Panc1 (cell line): ENCODE results near the gene SSR4. TPM values are rescaled to one million over a fixed set of nuclear protein-coding genes. Genes with fewer than 3 reads are reported as not detected.

Experiments
- ATAC-seq: fragments of 200-7000 bp; cut with Tn5 transposase; 2 replicates; pipeline ENCODE4 v1.9.1; 2020; ENCODE audit warnings: mild to moderate bottlenecking, moderate library complexity
- BruUV-seq: library from RNA; stranded (reverse); fragments of 400-500 nt; replicated peaks from 2 replicates; lab custom pipeline; 2021; lab: Mats Ljungman, UMichigan
- CTCF ChIA-PET: fragments of 300-600 bp; sonication (Branson Sonifier 250); formaldehyde crosslinking; loops from one replicate; lab custom pipeline; 2022; ENCODE audit warnings: antibody characterized with exemption; lab: Charles Lee
- POLR2A ChIA-PET: fragments of 300-600 bp; sonication (Branson Sonifier 250); formaldehyde crosslinking; loops from one replicate; lab custom pipeline; 2022; ENCODE audit warnings: antibody characterized with exemption; lab: Charles Lee
- DNase-seq: peaks from one replicate; pipeline ENCODE4 v3.0.0-alpha.2; 2010; ENCODE audit warnings: low read depth, low spot score
- H3K27ac ChIP-seq: 2 replicates; pipeline ENCODE4 v1.5.1; 2011; ENCODE audit warnings: mild to moderate bottlenecking, low read length, inconsistent platforms
- H3K27me3 ChIP-seq: fragments of 200-500 bp; sonication (Bioruptor generic); 2 replicates; pipeline ENCODE4 v1.6.0; 2014; ENCODE audit warnings: low read length, inconsistent platforms; ENCODE audit not compliant: control insufficient read depth, insufficient read depth
- H3K36me3 ChIP-seq: fragments of 200-500 bp; sonication (Bioruptor generic); 2 replicates; pipeline ENCODE4 v1.5.1; 2014; ENCODE audit warnings: inconsistent platforms, mild to moderate bottlenecking, low read length, moderate library complexity; ENCODE audit not compliant: control insufficient read depth, insufficient read depth
- H3K4me1 ChIP-seq: 2 replicates; pipeline ENCODE4 v1.5.1; 2011; ENCODE audit warnings: inconsistent platforms, mild to moderate bottlenecking, low read length, moderate library complexity; ENCODE audit not compliant: control insufficient read depth, insufficient read depth
- H3K4me3 ChIP-seq, 2 experiments: 2 replicates each; pipeline ENCODE4 v1.5.1; 2011 to 2012; ENCODE audit warnings: low read depth in 2 of 2, low read length in 2 of 2, mild to moderate bottlenecking in 2 of 2, inconsistent platforms in 1 of 2, moderate library complexity in 1 of 2
- H3K9me3 ChIP-seq: fragments of 200-500 bp; sonication (Bioruptor generic); 2 replicates; pipeline ENCODE4 v1.5.1; 2014; ENCODE audit warnings: low read depth, mild to moderate bottlenecking, inconsistent platforms, low read length, moderate library complexity; ENCODE audit not compliant: control insufficient read depth, insufficient read depth
- POLR2AphosphoS5 ChIP-seq: IDR thresholded peaks from 2 replicates; pipeline ENCODE4 v1.6.1; 2012; ENCODE audit warnings: mild to moderate bottlenecking, low read depth, low read length, moderate library complexity
- SIN3A ChIP-seq: IDR thresholded peaks from 2 replicates; pipeline ENCODE4 v1.6.1; 2012; ENCODE audit warnings: low read depth, mild to moderate bottlenecking, low read length, moderate library complexity, borderline replicate concordance; ENCODE audit not compliant: insufficient read depth
- TCF7L2 ChIP-seq: IDR thresholded peaks from 2 replicates; pipeline ENCODE4 v1.6.1; 2011; ENCODE audit warnings: mild to moderate bottlenecking, low read depth, low read length, inconsistent platforms
- in situ Hi-C: cut with HindIII; loops from 2 replicates; pipeline ENCODE4 v1.10.0; 2016; ENCODE audit warnings: low sequenced_read_pairs, low pct_unique_long_range_greater_than_20kb
- intact Hi-C: fragments of 100-400 bp; cut with micrococcal nuclease; formaldehyde crosslinking; loops from one replicate; pipeline ENCODE4 v1.10.0; 2022; ENCODE audit not compliant: unreplicated experiment
- total RNA-seq: library from RNA; stranded (reverse); gene quantifications from one replicate; pipeline ENCODE4 v1.2.1, GENCODE V29; 2021; ENCODE audit not compliant: unreplicated experiment
- TF ChIP-seq, protein P1 (sequence below), 2 experiments: IDR thresholded peaks; 2 replicates each; pipeline ENCODE4 v1.6.1; 2011 to 2012; ENCODE audit warnings: low read depth in 2 of 2, control low read depth in 1 of 2, low read length in 1 of 2, mild to moderate bottlenecking in 1 of 2, moderate library complexity in 1 of 2; ENCODE audit not compliant: insufficient read depth in 1 of 2
- TF ChIP-seq, protein P2 (sequence below): fragments of 450-650 bp; IDR thresholded peaks from 2 replicates; pipeline ENCODE4 v1.5.1; 2017; ENCODE audit warnings: mild to moderate bottlenecking

The SSR4 gene
- total RNA-seq, 1 experiment from 2014 or later = 504 TPM

DNA sequence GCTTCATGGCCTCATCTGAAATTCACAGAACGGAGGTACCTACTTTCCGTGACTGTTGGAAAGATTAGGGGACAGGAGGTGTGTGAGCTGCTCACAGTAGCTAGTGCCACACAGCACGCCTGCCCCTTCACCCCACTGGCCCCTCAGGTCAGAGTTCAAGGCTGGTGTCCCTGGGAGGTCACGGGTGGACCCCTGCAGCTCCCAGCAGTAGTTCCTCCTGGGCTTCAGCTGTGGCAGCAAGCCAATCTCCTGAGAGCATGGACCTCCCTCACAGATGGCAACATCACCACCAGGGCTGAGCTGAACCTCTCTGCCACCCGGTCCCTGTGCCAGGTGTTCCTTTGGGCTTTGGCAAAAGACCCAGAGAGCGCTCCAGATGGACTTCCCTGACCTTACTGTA, 2.1 kb upstream of the SSR4 start:
- no peaks in the 10 kb centered on the region for H3K27me3 ChIP-seq
- in situ Hi-C loops = no loop called here
- intact Hi-C loops = no loop called here
- ChIA-PET CTCF (interaction anchor here (0.6 kb wide), 1 partner anchor 208 kb away, joined by 5 read pairs; no protein-coding TSS in a partner anchor), POLR2A (no interaction called here)
- DNase-seq = no peak
- peaks cover 3% of the 10 kb centered on the region for H3K36me3 ChIP-seq
- no peak for TF ChIP-seq TCF7L2
- TF ChIP-seq, protein P1, sequence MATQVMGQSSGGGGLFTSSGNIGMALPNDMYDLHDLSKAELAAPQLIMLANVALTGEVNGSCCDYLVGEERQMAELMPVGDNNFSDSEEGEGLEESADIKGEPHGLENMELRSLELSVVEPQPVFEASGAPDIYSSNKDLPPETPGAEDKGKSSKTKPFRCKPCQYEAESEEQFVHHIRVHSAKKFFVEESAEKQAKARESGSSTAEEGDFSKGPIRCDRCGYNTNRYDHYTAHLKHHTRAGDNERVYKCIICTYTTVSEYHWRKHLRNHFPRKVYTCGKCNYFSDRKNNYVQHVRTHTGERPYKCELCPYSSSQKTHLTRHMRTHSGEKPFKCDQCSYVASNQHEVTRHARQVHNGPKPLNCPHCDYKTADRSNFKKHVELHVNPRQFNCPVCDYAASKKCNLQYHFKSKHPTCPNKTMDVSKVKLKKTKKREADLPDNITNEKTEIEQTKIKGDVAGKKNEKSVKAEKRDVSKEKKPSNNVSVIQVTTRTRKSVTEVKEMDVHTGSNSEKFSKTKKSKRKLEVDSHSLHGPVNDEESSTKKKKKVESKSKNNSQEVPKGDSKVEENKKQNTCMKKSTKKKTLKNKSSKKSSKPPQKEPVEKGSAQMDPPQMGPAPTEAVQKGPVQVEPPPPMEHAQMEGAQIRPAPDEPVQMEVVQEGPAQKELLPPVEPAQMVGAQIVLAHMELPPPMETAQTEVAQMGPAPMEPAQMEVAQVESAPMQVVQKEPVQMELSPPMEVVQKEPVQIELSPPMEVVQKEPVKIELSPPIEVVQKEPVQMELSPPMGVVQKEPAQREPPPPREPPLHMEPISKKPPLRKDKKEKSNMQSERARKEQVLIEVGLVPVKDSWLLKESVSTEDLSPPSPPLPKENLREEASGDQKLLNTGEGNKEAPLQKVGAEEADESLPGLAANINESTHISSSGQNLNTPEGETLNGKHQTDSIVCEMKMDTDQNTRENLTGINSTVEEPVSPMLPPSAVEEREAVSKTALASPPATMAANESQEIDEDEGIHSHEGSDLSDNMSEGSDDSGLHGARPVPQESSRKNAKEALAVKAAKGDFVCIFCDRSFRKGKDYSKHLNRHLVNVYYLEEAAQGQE (IDR thresholded peaks at IDR 0.05; ENCODE audit: insufficient read depth in 1 of 2, low read depth in 2 of 2, low read length in 1 of 2) = no peak
- no peak for TF ChIP-seq SIN3A
- peaks cover 22% of the 10 kb centered on the region for H3K4me1 ChIP-seq
- H3K9me3 ChIP-seq = no peaks in the 10 kb centered on the region
- peak overlapping the region; percentile 97; the same call in 1 of the 2 replicates for H3K27ac ChIP-seq
- no peak for ATAC-seq
- H3K4me3 ChIP-seq = peak overlapping the region in 1 of 2 experiments; percentile 69; a peak in 1 of 4 replicates
- no TSS peak for BruUV-seq

DNA sequence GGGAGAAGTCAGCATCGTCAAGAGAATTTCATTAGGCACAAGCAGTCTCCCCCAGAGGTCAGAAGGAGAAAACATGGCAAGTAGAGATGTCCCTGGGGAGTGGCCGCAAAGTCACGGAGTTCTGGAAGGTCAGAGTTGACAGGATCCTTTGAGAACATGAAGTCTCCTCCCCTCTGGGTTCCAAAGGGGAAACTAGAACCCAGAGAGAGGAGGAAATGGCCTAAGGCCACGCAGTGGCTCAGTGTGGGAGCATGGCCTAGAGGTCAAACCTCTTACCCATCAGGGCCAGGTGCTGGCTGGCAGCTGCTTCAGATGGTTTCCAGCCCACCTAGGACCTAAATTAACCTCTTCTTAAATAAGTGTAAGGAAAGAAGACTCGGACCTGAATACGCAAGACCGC, 1.2 kb upstream of the SSR4 start:
- Histone ChIP-seq H3K36me3 (peaks cover 3% of the 10 kb centered on the region), H3K9me3 (no peaks in the 10 kb centered on the region), H3K27me3 (no peaks in the 10 kb centered on the region), H3K4me3 (peak overlapping the region; percentile 69 to 95), H3K4me1 (peaks cover 22% of the 10 kb centered on the region), H3K27ac (peak overlapping the region; percentile 97)
- in situ Hi-C loops = no loop called here
- ChIA-PET CTCF (interaction anchor here (0.6 kb wide), 1 partner anchor 25 kb away, joined by 8 read pairs; no protein-coding TSS in a partner anchor), POLR2A (no interaction called here)
- ATAC-seq (no peak), DNase-seq (no peak)
- TF ChIP-seq, protein P2, sequence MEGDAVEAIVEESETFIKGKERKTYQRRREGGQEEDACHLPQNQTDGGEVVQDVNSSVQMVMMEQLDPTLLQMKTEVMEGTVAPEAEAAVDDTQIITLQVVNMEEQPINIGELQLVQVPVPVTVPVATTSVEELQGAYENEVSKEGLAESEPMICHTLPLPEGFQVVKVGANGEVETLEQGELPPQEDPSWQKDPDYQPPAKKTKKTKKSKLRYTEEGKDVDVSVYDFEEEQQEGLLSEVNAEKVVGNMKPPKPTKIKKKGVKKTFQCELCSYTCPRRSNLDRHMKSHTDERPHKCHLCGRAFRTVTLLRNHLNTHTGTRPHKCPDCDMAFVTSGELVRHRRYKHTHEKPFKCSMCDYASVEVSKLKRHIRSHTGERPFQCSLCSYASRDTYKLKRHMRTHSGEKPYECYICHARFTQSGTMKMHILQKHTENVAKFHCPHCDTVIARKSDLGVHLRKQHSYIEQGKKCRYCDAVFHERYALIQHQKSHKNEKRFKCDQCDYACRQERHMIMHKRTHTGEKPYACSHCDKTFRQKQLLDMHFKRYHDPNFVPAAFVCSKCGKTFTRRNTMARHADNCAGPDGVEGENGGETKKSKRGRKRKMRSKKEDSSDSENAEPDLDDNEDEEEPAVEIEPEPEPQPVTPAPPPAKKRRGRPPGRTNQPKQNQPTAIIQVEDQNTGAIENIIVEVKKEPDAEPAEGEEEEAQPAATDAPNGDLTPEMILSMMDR = no peak
- TF ChIP-seq SIN3A = no peak
- no peak for TF ChIP-seq POLR2AphosphoS5
- TF ChIP-seq TCF7L2 = no peak
- TF ChIP-seq, protein P1 (IDR thresholded peaks at IDR 0.05; ENCODE audit: insufficient read depth in 1 of 2, low read depth in 2 of 2, low read length in 1 of 2) = no peak
- TSS peak; percentile 79 for BruUV-seq
- intact Hi-C loops = no loop called here
